NCI-H1436 (cell line): ENCODE data around the gene OSBPL2.

Experiments used
- DNase-seq: peaks from one replicate; lab custom pipeline; 2025; lab: John Stamatoyannopoulos, UW

The OSBPL2 gene

GRCh38 chr20:62285151-62285550, 46.8 kb downstream of the OSBPL2 start:
- no peak for DNase-seq

GRCh38 chr20:62285722-62286121, 47.4 kb downstream of the OSBPL2 start:
- no peak for DNase-seq

- DNase-seq: no peak
Measured at GRCh38 chr20:62286493-62287064, 48.3 kb downstream of the OSBPL2 start.

- DNase-seq: no peak
Measured at GRCh38 chr20:62287129-62287528, 48.8 kb downstream of the OSBPL2 start.

GRCh38 chr20:62287759-62288534, 49.6 kb downstream of the OSBPL2 start:
- no peak for DNase-seq

- no peak for DNase-seq
Measured at GRCh38 chr20:62288535-62289105, 50.3 kb downstream of the OSBPL2 start.

GRCh38 chr20:62289131-62289530, 50.8 kb downstream of the OSBPL2 start:
- DNase-seq: no peak

- no peak for DNase-seq
Measured at GRCh38 chr20:62289898-62290297, 51.6 kb downstream of the OSBPL2 start.

- DNase-seq: no peak
Measured at GRCh38 chr20:62291251-62292066, 53.1 kb downstream of the OSBPL2 start.

GRCh38 chr20:62292108-62292507, 53.8 kb downstream of the OSBPL2 start:
- DNase-seq: no peak

- no peak for DNase-seq
Measured at GRCh38 chr20:62293111-62293784, 54.9 kb downstream of the OSBPL2 start.

GRCh38 chr20:62293946-62294345, 55.6 kb downstream of the OSBPL2 start:
- DNase-seq: no peak

GRCh38 chr20:62294516-62294915, 56.2 kb downstream of the OSBPL2 start:
- DNase-seq: no peak

GRCh38 chr20:62296724-62297448, 58.6 kb downstream of the OSBPL2 start:
- no peak for DNase-seq

- no peak for DNase-seq
Measured at GRCh38 chr20:62297449-62298227, 59.3 kb downstream of the OSBPL2 start.

- DNase-seq: no peak
Measured at GRCh38 chr20:62298577-62299249, 60.4 kb downstream of the OSBPL2 start.

- no peak for DNase-seq
Measured at GRCh38 chr20:62299666-62300236, 61.4 kb downstream of the OSBPL2 start.

GRCh38 chr20:62300319-62300718, 62.0 kb downstream of the OSBPL2 start:
- DNase-seq: no peak

- no peak for DNase-seq
Measured at GRCh38 chr20:62301111-62301668, 62.9 kb downstream of the OSBPL2 start.
